Liver (tissue), 10 donors: ENCODE data around the gene SH3RF3. TPM values are rescaled to one million over a fixed set of nuclear protein-coding genes. Genes with fewer than 3 reads are reported as not detected.
A peak's percentile ranks its signal among the peaks of the same experiment; 100 is the strongest.

Experiments
- DNase-seq: peaks from one replicate; pipeline ENCODE4 v3.0.0-alpha.2; 2017; ENCODE audit warnings: low spot score
- H3K27ac ChIP-seq, 2 donors: one replicate each; pipeline ENCODE4 v1.7.0; 2013; ENCODE audit warnings: inconsistent platforms in 2 of 2, low read length in 2 of 2, control low read depth in 1 of 2, low read depth in 1 of 2, mild to moderate bottlenecking in 1 of 2
- H3K27me3 ChIP-seq, 4 donors: one replicate each; pipeline versions ENCODE4 v1.6.1 to v1.7.0; 2013; ENCODE audit warnings: low read length in 3 of 4, inconsistent platforms in 1 of 4, mild to moderate bottlenecking in 1 of 4, moderate library complexity in 1 of 4; ENCODE audit not compliant: control insufficient read depth in 4 of 4, insufficient read depth in 4 of 4
- H3K36me3 ChIP-seq, 4 donors: one replicate each; pipeline versions ENCODE4 v1.6.1 to v1.7.0; 2013; ENCODE audit warnings: low read length in 3 of 4, mild to moderate bottlenecking in 3 of 4, low read depth in 1 of 4, moderate library complexity in 1 of 4; ENCODE audit not compliant: control insufficient read depth in 4 of 4, insufficient read depth in 3 of 4
- H3K4me1 ChIP-seq, 4 donors: one replicate each; pipeline versions ENCODE4 v1.6.1 to v1.7.0; 2013; ENCODE audit warnings: low read length in 3 of 4, mild to moderate bottlenecking in 3 of 4, moderate library complexity in 1 of 4; ENCODE audit not compliant: control insufficient read depth in 4 of 4, insufficient read depth in 4 of 4
- H3K4me3 ChIP-seq, 3 donors: one replicate each; pipeline versions ENCODE4 v1.6.1 to v1.7.0; 2013; ENCODE audit warnings: low read length in 3 of 3, control low read depth in 1 of 3, low read depth in 1 of 3, mild to moderate bottlenecking in 1 of 3
- H3K9ac ChIP-seq, 2 donors: one replicate each; pipeline ENCODE4 v1.7.0; 2013; ENCODE audit warnings: low read length in 2 of 2, mild to moderate bottlenecking in 2 of 2, moderate library complexity in 2 of 2, control low read depth in 1 of 2, low read depth in 1 of 2
- H3K9me3 ChIP-seq, 4 donors: one replicate each; pipeline versions ENCODE4 v1.6.1 to v1.7.0; 2013; ENCODE audit warnings: low read length in 3 of 4; ENCODE audit not compliant: control insufficient read depth in 4 of 4
- GABPA ChIP-seq, 2 donors: IDR thresholded peaks in 1 of 2; conservative IDR thresholded peaks in 1 of 2; 2 replicates each; pipeline ENCODE4 v1.6.1; 2016; ENCODE audit warnings: antibody characterized with exemption in 2 of 2, mild to moderate bottlenecking in 1 of 2, moderate library complexity in 1 of 2
- HNF4A ChIP-seq, 2 donors: conservative IDR thresholded peaks; 2 replicates each; pipeline ENCODE4 v1.6.1; 2016; ENCODE audit warnings: antibody characterized with exemption in 2 of 2, mild to moderate bottlenecking in 2 of 2
- JUND ChIP-seq, 2 donors: IDR thresholded peaks; 2 replicates each; pipeline ENCODE4 v1.6.1; 2016; ENCODE audit warnings: antibody characterized with exemption in 2 of 2
- RXRA ChIP-seq, 2 donors: IDR thresholded peaks; 2 replicates each; pipeline ENCODE4 v1.6.1; 2017 to 2018; ENCODE audit warnings: antibody characterized with exemption in 2 of 2, mild to moderate bottlenecking in 1 of 2
- SP1 ChIP-seq: IDR thresholded peaks from 2 replicates; pipeline ENCODE4 v1.6.1; 2018; ENCODE audit warnings: antibody characterized with exemption, mild to moderate bottlenecking
- TAF1 ChIP-seq: conservative IDR thresholded peaks from 2 replicates; pipeline ENCODE4 v1.6.1; 2016; ENCODE audit warnings: antibody characterized with exemption, mild to moderate bottlenecking
- ZBTB33 ChIP-seq: IDR thresholded peaks from 2 replicates; pipeline ENCODE4 v1.6.1; 2016; ENCODE audit warnings: antibody characterized with exemption
- WGBS: extraction: QIAGEN DNeasy Blood & Tissue Kit; methylation state at CpG from one replicate; pipeline ENCODE4 v1.1.7; 2013; 5-methylcytosine and 5-hydroxymethylcytosine counted together
- polyA plus RNA-seq, 2 donors: library from polyadenylated mRNA; stranded (reverse) in 1 of 2; unstranded in 1 of 2; fragments of 200-250 nt in 1 of 2; fragments of >200 nt in 1 of 2; fragmentation: Nextera tagmentation in 1 of 2; extraction: Ambion mirVana in 1 of 2; gene quantifications; one replicate each; pipeline versions ENCODE4 v1.2.1 to v1.2.3, GENCODE V29; 2013 to 2015
- small RNA-seq: library from RNA; depleted of rRNA; stranded (forward); fragments of <200 nt; gene quantifications from one replicate; pipeline ENCODE3, GENCODE V24; 2014
- total RNA-seq, 2 donors: library from RNA; depleted of rRNA; stranded (reverse); fragments of >200 nt; gene quantifications; one replicate each; pipeline ENCODE4 v1.2.3, GENCODE V29; 2014
- donor health status: healthy.
- donor health status: healthy.
- donor health status: healthy.
- donor health status: healthy.
- donor health status: healthy.

The SH3RF3 gene
- total and polyA plus RNA-seq, 4 donors: 0.11 to 1.0 (median 0.54) TPM

- H3K27me3 ChIP-seq: no peaks in the 10 kb centered on the region
- H3K9me3 ChIP-seq: no peaks in the 10 kb centered on the region
- peaks cover 6 to 12% (median 9%) of the 10 kb centered on the region in 4 donors for H3K36me3 ChIP-seq
- DNase-seq: no peak
- no peak overlapping the region for H3K4me3 ChIP-seq
- H3K4me1 ChIP-seq: no peaks in the 10 kb centered on the region
- no peak overlapping the region for H3K9ac ChIP-seq
- 49% methylated on average over 4 of the region's 4 CpGs for WGBS
- TF ChIP-seq ZBTB33 (no peak), HNF4A (conservative IDR thresholded peaks at IDR 0.05) (peak; percentile 53 to 61), RXRA (IDR thresholded peaks at IDR 0.05) (peak in 1 of 2 donors; percentile 13), SP1 (peak; percentile 32), JUND (IDR thresholded peaks at IDR 0.05) (no peak), GABPA (IDR thresholded peaks at IDR 0.05 in 1 of 2, conservative IDR thresholded peaks at IDR 0.05 in 1 of 2) (no peak), TAF1 (no peak)
- H3K27ac ChIP-seq: no peak overlapping the region
These were observed 420.1 kb downstream of the SH3RF3 start for GRCh38 chr2:109549016-109549590.

Small RNAs within 50 kb of the gene (small RNA-seq; reads per million reads assigned to genes)
- not detected for gene MIR4265
- gene MIR4266: not detected
- not detected for gene RF00017
- not detected for gene SNRPGP9

Other genes starting within 250 kb of the SH3RF3 start
- under 1 TPM; 0.09 to 0.50 TPM for gene EDAR, start 140.0 kb upstream of the SH3RF3 start, total RNA-seq
- under 1 TPM; 0.09 to 0.10 TPM for gene EDAR, start 140.0 kb upstream of the SH3RF3 start, polyA plus RNA-seq